DOHH2 (cell line): ENCODE measurements around the gene PCDHB1.

Experiments used
- EZH2phosphoT487 ChIP-seq: fragments of 200-600 bp; sonication (generic); IDR thresholded peaks from 2 replicates; pipeline ENCODE4 v1.6.1; 2017; ENCODE audit warnings: borderline replicate concordance, mild to moderate bottlenecking, antibody characterized with exemption, low read length, moderate library complexity, mixed read lengths
- TF ChIP-seq, protein P1 (sequence below): fragments of 200-600 bp; sonication (generic); IDR thresholded peaks from one replicate; pipeline ENCODE4 v1.5.1; 2014; ENCODE audit warnings: antibody characterized with exemption, mild to moderate bottlenecking, low read depth, low read length; ENCODE audit not compliant: poor library complexity, severe bottlenecking

DNA sequence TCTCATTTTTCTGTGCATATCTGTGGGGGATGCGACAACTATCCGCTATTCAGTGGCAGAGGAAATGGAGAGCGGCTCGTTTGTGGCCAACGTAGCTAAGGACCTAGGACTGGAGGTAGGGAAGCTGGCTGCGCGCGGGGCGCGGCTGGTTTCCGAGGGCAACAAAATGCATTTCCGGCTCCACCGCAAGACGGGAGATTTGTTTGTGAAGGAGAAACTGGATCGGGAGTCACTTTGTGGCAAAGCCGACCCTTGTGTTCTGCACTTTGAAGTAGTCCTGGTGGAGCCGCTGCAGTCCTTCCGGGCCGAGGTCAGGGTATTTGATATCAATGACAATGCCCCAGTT lies 320 bp downstream of the PCDHB1 start:
- TF ChIP-seq, protein P1, sequence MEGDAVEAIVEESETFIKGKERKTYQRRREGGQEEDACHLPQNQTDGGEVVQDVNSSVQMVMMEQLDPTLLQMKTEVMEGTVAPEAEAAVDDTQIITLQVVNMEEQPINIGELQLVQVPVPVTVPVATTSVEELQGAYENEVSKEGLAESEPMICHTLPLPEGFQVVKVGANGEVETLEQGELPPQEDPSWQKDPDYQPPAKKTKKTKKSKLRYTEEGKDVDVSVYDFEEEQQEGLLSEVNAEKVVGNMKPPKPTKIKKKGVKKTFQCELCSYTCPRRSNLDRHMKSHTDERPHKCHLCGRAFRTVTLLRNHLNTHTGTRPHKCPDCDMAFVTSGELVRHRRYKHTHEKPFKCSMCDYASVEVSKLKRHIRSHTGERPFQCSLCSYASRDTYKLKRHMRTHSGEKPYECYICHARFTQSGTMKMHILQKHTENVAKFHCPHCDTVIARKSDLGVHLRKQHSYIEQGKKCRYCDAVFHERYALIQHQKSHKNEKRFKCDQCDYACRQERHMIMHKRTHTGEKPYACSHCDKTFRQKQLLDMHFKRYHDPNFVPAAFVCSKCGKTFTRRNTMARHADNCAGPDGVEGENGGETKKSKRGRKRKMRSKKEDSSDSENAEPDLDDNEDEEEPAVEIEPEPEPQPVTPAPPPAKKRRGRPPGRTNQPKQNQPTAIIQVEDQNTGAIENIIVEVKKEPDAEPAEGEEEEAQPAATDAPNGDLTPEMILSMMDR: no peak
- no peak for TF ChIP-seq EZH2phosphoT487
